NCI-H446 (cell line): ENCODE data around the gene MLH1.

Source experiments
- DNase-seq, 2 experiments: peaks; one replicate each; lab custom pipeline; 2025; lab: John Stamatoyannopoulos, UW

The MLH1 gene

DNA sequence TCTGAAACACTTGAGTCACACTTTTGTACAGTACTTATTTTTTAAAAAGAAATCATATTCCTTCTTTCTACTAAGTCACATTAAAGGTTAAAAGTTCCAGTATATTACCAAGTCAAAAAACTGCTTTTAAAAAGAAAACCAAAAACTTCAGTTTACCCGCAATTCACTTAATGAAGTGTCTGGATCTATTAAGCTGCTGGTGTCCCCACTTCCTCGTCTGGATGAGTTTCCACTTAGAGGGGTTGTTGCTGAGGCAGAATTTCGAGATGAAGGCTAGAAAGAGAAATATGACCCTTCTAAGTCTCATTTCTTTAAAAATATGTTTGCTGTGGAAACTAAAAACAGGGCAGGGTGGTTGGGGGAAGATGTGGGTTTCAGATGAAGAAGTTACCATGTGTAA lies 101.3 kb downstream of the MLH1 start:
- no peak for DNase-seq

DNA sequence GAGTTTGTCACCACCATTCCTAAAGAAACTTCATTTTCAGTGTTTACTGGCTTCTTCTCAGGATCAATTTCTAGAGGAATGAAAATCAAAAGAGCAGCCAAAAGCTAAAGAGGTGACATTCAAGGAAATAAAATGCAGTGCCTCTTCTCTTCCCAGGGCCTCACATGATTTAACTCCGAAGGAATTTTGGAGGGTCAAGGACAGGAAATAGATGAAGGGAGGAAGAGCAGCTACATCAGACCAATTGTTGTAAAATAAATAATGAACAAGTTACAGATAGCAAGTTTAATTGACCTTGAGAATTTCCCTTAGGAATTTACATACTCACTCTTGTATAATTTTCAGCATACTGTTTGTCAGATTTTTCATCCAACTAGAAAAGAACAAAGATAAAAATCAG lies 103.0 kb downstream of the MLH1 start:
- DNase-seq = no peak

DNA sequence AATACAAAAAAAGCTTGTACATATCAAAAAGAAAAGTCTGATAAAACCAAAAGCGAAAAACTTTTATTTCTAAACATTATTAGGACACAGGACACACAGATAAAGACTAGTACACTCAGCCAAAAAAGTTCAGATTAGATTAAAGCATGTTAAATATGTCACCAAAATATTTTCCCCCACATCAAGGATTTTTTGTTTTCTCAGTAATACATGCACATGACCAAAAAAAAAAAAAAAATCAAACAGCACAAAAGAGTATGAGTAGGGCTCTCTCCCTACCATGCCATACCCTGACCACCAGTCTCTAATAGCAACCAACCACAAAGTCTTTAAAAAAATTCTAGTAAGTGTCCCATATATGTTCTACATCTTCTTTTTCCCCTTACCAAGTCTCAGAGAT lies 103.7 kb downstream of the MLH1 start:
- no peak for DNase-seq

DNA sequence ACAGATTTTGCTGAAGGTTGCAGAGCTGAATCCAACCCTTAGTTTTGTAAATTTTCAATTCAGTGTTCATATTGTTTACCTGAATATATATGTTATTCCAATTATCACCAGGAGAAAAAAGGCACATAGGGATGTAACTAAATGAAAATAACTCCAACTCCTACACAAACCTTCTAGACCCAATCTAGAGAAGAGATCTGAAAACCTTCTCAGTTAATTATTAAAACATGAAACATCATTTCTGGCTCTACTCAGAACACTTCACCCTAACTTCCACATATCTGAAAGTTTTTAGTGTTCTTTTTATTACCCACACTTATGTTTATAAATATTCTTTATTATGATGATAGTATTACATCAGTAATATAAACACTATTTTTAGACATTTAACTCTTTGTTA lies 104.5 kb downstream of the MLH1 start:
- no peak for DNase-seq

DNA sequence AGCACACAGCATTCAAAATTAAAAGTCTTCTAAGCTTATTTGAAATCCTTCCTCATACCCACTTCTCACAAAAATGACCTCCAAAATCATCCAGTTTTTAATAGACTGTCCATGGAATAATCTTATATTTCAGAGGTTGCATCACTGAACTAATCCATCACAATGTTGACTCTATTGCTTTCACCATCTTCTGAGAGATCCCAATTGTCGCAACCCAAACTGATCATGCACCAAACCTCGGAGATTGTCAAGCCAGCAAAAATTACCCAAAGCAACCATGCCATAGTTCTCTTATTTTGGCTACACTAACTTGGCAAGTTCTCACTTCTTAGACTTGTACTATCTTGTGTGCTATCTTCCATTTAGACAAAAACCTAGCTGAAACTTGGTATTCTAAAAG lies 105.6 kb downstream of the MLH1 start:
- DNase-seq = no peak

DNA sequence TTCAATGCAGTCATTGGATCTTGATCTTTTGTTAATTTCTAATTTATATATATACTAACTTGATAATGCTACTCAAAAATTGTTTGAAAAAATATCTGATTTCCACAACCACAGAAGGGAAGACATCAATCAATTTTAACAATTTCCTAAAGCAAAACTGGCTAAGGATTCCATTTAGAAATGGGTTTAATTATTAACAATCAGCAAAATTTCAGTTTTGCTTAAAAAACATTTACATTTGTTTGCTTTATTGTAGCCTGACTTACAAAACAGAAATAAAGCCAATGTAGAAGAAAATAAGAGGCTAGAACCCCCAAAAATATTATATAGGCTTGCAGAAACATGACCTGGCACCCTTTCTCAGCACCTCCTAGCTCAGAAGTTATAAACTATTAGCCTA lies 106.2 kb downstream of the MLH1 start:
- DNase-seq = no peak

DNA sequence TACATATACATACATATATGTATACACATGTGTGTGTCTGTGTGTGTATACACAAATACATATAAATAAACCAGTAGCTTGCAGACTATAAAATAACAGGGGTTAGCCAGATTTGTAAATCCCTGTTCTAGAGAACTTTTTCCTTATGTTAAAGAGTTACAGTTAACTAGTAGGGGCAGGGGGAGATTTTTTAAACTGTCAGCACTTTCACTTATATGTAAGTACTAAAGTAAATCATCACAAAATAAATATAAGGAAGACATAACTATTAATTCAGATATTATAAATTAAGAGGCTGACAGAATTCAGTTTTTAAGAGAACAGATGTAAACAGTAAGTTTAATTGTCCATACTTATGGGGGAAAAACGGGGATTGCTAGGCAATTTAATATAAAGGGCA lies 107.1 kb downstream of the MLH1 start:
- no peak for DNase-seq
